ENCODE results near the gene ZBTB25. TPM values are rescaled to one million over a fixed set of nuclear protein-coding genes. Genes with fewer than 3 reads are reported as not detected.

Gene ZBTB25
- total and polyA plus RNA-seq, 10 of the 15 experiments (the other 5 are each of a cell fraction or from before 2014, with no cell fraction given) = 4.1 to 33.9 (median 9.7) TPM

- TF ChIP-seq JUND (IDR thresholded peaks at IDR 0.05; ENCODE audit: low read depth, low read length) (no peak), BHLHE40 (IDR thresholded peaks at IDR 0.05; ENCODE audit: borderline replicate concordance in 1 of 2, low read depth in 2 of 2, low read length in 1 of 2) (no peak), CREB1 (IDR thresholded peaks at IDR 0.05; ENCODE audit: low read depth) (no peak), RELB (IDR thresholded peaks at IDR 0.05; ENCODE audit: low read depth) (no peak), NKRF (conservative IDR thresholded peaks at IDR 0.05) (no peak), RBBP5 (conservative IDR thresholded peaks at IDR 0.05) (no peak)
Measured at GRCh38 chr14:64421166-64421565, 82.5 kb downstream of the ZBTB25 start (continued).

DNA sequence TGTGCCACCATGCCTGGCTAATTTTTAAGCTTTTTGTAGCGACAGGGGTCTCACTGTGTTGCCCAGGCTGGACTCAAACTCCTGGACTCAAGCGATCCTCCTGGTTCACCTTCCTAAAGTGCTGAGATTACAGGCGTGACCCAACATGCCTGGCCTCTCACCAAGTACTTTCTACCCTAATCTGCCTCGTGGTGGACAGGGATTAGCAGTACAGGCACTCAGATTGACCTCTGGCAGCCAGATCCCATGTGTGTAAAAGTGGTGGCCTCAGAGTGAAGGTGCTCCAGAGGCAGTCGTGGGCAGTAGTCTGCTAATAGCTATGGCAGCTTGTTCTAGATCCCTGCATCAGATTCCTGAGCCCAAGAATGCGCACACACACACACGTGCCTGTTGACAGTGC lies 84.6 kb downstream of the ZBTB25 start:
- Histone ChIP-seq H3K4me2 (ENCODE audit: control insufficient read depth, insufficient read depth) (no peak overlapping the region), H3K27ac (ENCODE audit: control insufficient read depth, insufficient read depth) (no peak overlapping the region), H3K79me2 (ENCODE audit: control insufficient read depth, insufficient read depth, low read length) (no peaks in the 10 kb centered on the region), H3K36me3 (ENCODE audit: control insufficient read depth in 2 of 2, insufficient read depth in 2 of 2, low read length in 1 of 2) (peaks cover 18 to 27% of the 10 kb centered on the region in 2 experiments), H3K27me3 (replicated peaks in 1 of 2; ENCODE audit: control insufficient read depth in 2 of 2, insufficient read depth in 2 of 2, low read length in 1 of 2) (no peaks in the 10 kb centered on the region), H3K9ac (ENCODE audit: control insufficient read depth, insufficient read depth, low read length) (no peak overlapping the region), H3K4me1 (ENCODE audit: control insufficient read depth, insufficient read depth, low read length) (peaks cover 3% of the 10 kb centered on the region; the same call in 1 of the 2 replicates), H3K4me3 (no peak overlapping the region), H2AFZ (ENCODE audit: control insufficient read depth, low read depth, low read length) (no peak overlapping the region), H4K20me1 (ENCODE audit: control insufficient read depth, insufficient read depth) (no peaks in the 10 kb centered on the region), H3K9me3 (replicated peaks; ENCODE audit: control insufficient read depth, insufficient read depth, low read length) (no peaks in the 10 kb centered on the region)
- ChIA-PET RAD21 (ENCODE audit: unreplicated experiment) (no interaction called here), POLR2A (no interaction called here), CTCF (interaction anchor here (1.0 to 4.7 kb wide), 3 partner anchors 11 to 75 kb away, joined by 3 to 38 read pairs (median 4); no protein-coding TSS in a partner anchor), SMC1A (ENCODE audit: uncharacterized antibody, unreplicated experiment) (interaction anchor here (0.8 to 1.1 kb wide), 3 partner anchors 15 to 50 kb away, joined by 3 to 4 read pairs (median 3); no protein-coding TSS in a partner anchor)
- BruUV-seq (replicated peaks) = no TSS peak
- FAIRE-seq (no peak), DNase-seq (ENCODE audit: low read depth, low spot score) (no peak), ATAC-seq (no peak)
- intact Hi-C loops (cut with micrococcal nuclease; ENCODE audit: unreplicated experiment) = no loop called here
- in situ Hi-C loops (cut with MboI) = no loop called here
- no peak for TF ChIP-seq SIX5 (IDR thresholded peaks at IDR 0.05; ENCODE audit: low read depth, low read length, severe bottlenecking)
- no peak for TF ChIP-seq EED (IDR thresholded peaks at IDR 0.05; ENCODE audit: low read depth)
- no peak for TF ChIP-seq EGR1 (IDR thresholded peaks at IDR 0.05; ENCODE audit: borderline replicate concordance in 1 of 2, low read depth in 2 of 2, low read length in 2 of 2)
- no peak for TF ChIP-seq POU2F2 (IDR thresholded peaks at IDR 0.05; ENCODE audit: borderline replicate concordance, low read depth, low read length)
- no peak for TF ChIP-seq IKZF2 (IDR thresholded peaks at IDR 0.05)
- no peak for TF ChIP-seq FOS (IDR thresholded peaks at IDR 0.05; ENCODE audit: borderline replicate concordance, extremely low read depth, insufficient read length)
- no peak for TF ChIP-seq MLLT1 (IDR thresholded peaks at IDR 0.05)
- no peak for TF ChIP-seq ESRRA (IDR thresholded peaks at IDR 0.05; ENCODE audit: low read length)
- TF ChIP-seq ZSCAN29 (IDR thresholded peaks at IDR 0.05) = no peak
- TF ChIP-seq STAT3 (IDR thresholded peaks at IDR 0.05; ENCODE audit: low read depth, low read length) = no peak
- 97% methylated on average over 7 of the region's 7 CpGs for WGBS (ENCODE audit: insufficient coverage, insufficient replicate concordance, low lambda C conversion rate, missing lambda C conversion rate)

Measured in GM12878 (cell line).